Kidney epithelial cell (primary cell): ENCODE measurements around the gene UNC5C. TPM values are rescaled to one million over a fixed set of nuclear protein-coding genes. Genes with fewer than 3 reads are reported as not detected.

ENCODE experiments used
- DNase-seq: peaks from one replicate; pipeline ENCODE4 v3.0.0-alpha.2; 2010; ENCODE audit warnings: low read depth
- H3K27me3 ChIP-seq: 2 replicates; pipeline ENCODE4 v1.6.0; 2011; ENCODE audit warnings: low read length; ENCODE audit not compliant: control insufficient read depth, insufficient read depth
- H3K36me3 ChIP-seq: 2 replicates; pipeline ENCODE4 v1.5.1; 2011; ENCODE audit warnings: low read length; ENCODE audit not compliant: control insufficient read depth, insufficient read depth
- H3K4me3 ChIP-seq: 2 replicates; pipeline ENCODE4 v1.5.1; 2011; ENCODE audit warnings: low read depth, mild to moderate bottlenecking, control low read depth, low read length
- CTCF ChIP-seq: IDR thresholded peaks from 2 replicates; pipeline ENCODE4 v1.5.1; 2011; ENCODE audit warnings: mild to moderate bottlenecking, moderate library complexity, low read length, control low read depth, inconsistent platforms; ENCODE audit not compliant: insufficient read depth, poor library complexity, severe bottlenecking
- total RNA-seq: library from RNA; depleted of rRNA; stranded (reverse); fragments of >200 nt; gene quantifications from 2 replicates; pipeline ENCODE4 v1.2.3, GENCODE V29; 2015

The UNC5C gene
- total RNA-seq, 1 donor from 2014 or later = 2.8 TPM

- DNase-seq = no peak
- H3K27me3 ChIP-seq = no peaks in the 10 kb centered on the region
- no peak for TF ChIP-seq CTCF
- H3K36me3 ChIP-seq = no peaks in the 10 kb centered on the region
- H3K4me3 ChIP-seq = no peak overlapping the region
Observed at GRCh38 chr4:95524729-95525128, 24.0 kb downstream of the UNC5C start.

GRCh38 chr4:95524184-95524583, 24.6 kb downstream of the UNC5C start:
- Histone ChIP-seq H3K27me3 (no peaks in the 10 kb centered on the region), H3K4me3 (no peak overlapping the region), H3K36me3 (no peaks in the 10 kb centered on the region)
- no peak for DNase-seq
- TF ChIP-seq CTCF = no peak

GRCh38 chr4:95522682-95523530, 25.9 kb downstream of the UNC5C start:
- no peak for TF ChIP-seq CTCF
- no peaks in the 10 kb centered on the region for H3K36me3 ChIP-seq
- H3K4me3 ChIP-seq = no peak overlapping the region
- no peak for DNase-seq
- H3K27me3 ChIP-seq = no peaks in the 10 kb centered on the region

GRCh38 chr4:95517576-95518345, 31.0 kb downstream of the UNC5C start:
- no peak overlapping the region for H3K4me3 ChIP-seq
- TF ChIP-seq CTCF = no peak
- no peaks in the 10 kb centered on the region for H3K36me3 ChIP-seq
- DNase-seq = no peak
- H3K27me3 ChIP-seq = no peaks in the 10 kb centered on the region

GRCh38 chr4:95516528-95517017, 32.2 kb downstream of the UNC5C start:
- H3K36me3 ChIP-seq = no peaks in the 10 kb centered on the region
- H3K27me3 ChIP-seq = no peaks in the 10 kb centered on the region
- no peak overlapping the region for H3K4me3 ChIP-seq
- DNase-seq = no peak
- TF ChIP-seq CTCF = no peak
